ENCODE measurements around the gene NFX1.

The NFX1 gene

GRCh38 chr9:33374190-33374589, 83.9 kb downstream of the NFX1 start:
- Histone ChIP-seq H3F3A (ENCODE audit: insufficient read depth) (no peaks in the 10 kb centered on the region), H3K79me2 (ENCODE audit: insufficient read depth, low read length) (no peaks in the 10 kb centered on the region), H3K36me3 (ENCODE audit: low read length) (peaks cover 14% of the 10 kb centered on the region), H3K4me3 (ENCODE audit: insufficient read depth, low read length, poor library complexity, severe bottlenecking) (no peak overlapping the region), H2AFZ (ENCODE audit: low read depth, low read length, severe bottlenecking) (no peak overlapping the region), H3K9me3 (ENCODE audit: insufficient read depth, low read length) (no peaks in the 10 kb centered on the region), H4K20me1 (ENCODE audit: low read depth, low read length) (no peaks in the 10 kb centered on the region), H3K27ac (ENCODE audit: low read depth, low read length) (no peak overlapping the region), H3K27me3 (ENCODE audit: low read length) (no peaks in the 10 kb centered on the region), H3K4me2 (ENCODE audit: low read depth, low read length, poor library complexity, severe bottlenecking) (no peak overlapping the region), H3K9me2 (replicated peaks; ENCODE audit: insufficient read depth, low read length) (no peaks in the 10 kb centered on the region), H3K9ac (ENCODE audit: low read length) (no peak overlapping the region)
- TF ChIP-seq CTCF (IDR thresholded peaks at IDR 0.05; ENCODE audit: insufficient read depth, low read length, poor library complexity, severe bottlenecking) (no peak), EZH2phosphoT487 (conservative IDR thresholded peaks at IDR 0.05; ENCODE audit: low read length) (no peak)

- TF ChIP-seq EZH2phosphoT487 (conservative IDR thresholded peaks at IDR 0.05; ENCODE audit: low read length): no peak
- TF ChIP-seq CTCF (IDR thresholded peaks at IDR 0.05; ENCODE audit: insufficient read depth, low read length, poor library complexity, severe bottlenecking): peak; percentile 96
- no peaks in the 10 kb centered on the region for H3K79me2 ChIP-seq (ENCODE audit: insufficient read depth, low read length)
- no peak overlapping the region for H3K27ac ChIP-seq (ENCODE audit: low read depth, low read length)
- H3K9me2 ChIP-seq (replicated peaks; ENCODE audit: insufficient read depth, low read length): no peaks in the 10 kb centered on the region
- peaks cover 9% of the 10 kb centered on the region for H3K36me3 ChIP-seq (ENCODE audit: low read length)
- H2AFZ ChIP-seq (ENCODE audit: low read depth, low read length, severe bottlenecking): no peak overlapping the region
- no peak overlapping the region for H3K9ac ChIP-seq (ENCODE audit: low read length)
- no peaks in the 10 kb centered on the region for H4K20me1 ChIP-seq (ENCODE audit: low read depth, low read length)
- H3K4me3 ChIP-seq (ENCODE audit: insufficient read depth, low read length, poor library complexity, severe bottlenecking): no peak overlapping the region
- H3K27me3 ChIP-seq (ENCODE audit: low read length): no peaks in the 10 kb centered on the region
- no peaks in the 10 kb centered on the region for H3F3A ChIP-seq (ENCODE audit: insufficient read depth)
- no peak overlapping the region for H3K4me2 ChIP-seq (ENCODE audit: low read depth, low read length, poor library complexity, severe bottlenecking)
- no peaks in the 10 kb centered on the region for H3K9me3 ChIP-seq (ENCODE audit: insufficient read depth, low read length)
Measured at GRCh38 chr9:33374634-33375237, 84.4 kb downstream of the NFX1 start.

- H3K9me2 ChIP-seq (replicated peaks; ENCODE audit: insufficient read depth, low read length): no peaks in the 10 kb centered on the region
- H3K79me2 ChIP-seq (ENCODE audit: insufficient read depth, low read length): no peaks in the 10 kb centered on the region
- no peaks in the 10 kb centered on the region for H3F3A ChIP-seq (ENCODE audit: insufficient read depth)
- no peak overlapping the region for H2AFZ ChIP-seq (ENCODE audit: low read depth, low read length, severe bottlenecking)
- no peak overlapping the region for H3K9ac ChIP-seq (ENCODE audit: low read length)
- H3K9me3 ChIP-seq (ENCODE audit: insufficient read depth, low read length): no peaks in the 10 kb centered on the region
- H3K36me3 ChIP-seq (ENCODE audit: low read length): peaks cover 3% of the 10 kb centered on the region; the same call in 1 of the 2 replicates
- TF ChIP-seq EZH2phosphoT487 (conservative IDR thresholded peaks at IDR 0.05; ENCODE audit: low read length): no peak
- no peak for TF ChIP-seq CTCF (IDR thresholded peaks at IDR 0.05; ENCODE audit: insufficient read depth, low read length, poor library complexity, severe bottlenecking)
- H3K27ac ChIP-seq (ENCODE audit: low read depth, low read length): no peak overlapping the region
- H3K4me2 ChIP-seq (ENCODE audit: low read depth, low read length, poor library complexity, severe bottlenecking): no peak overlapping the region
- no peak overlapping the region for H3K4me3 ChIP-seq (ENCODE audit: insufficient read depth, low read length, poor library complexity, severe bottlenecking)
- no peaks in the 10 kb centered on the region for H4K20me1 ChIP-seq (ENCODE audit: low read depth, low read length)
- H3K27me3 ChIP-seq (ENCODE audit: low read length): no peaks in the 10 kb centered on the region
Measured at GRCh38 chr9:33375238-33375840, 85.0 kb downstream of the NFX1 start.

All from SU-DHL-6 (cell line).